ENCODE measurements around the gene IFFO2.

The IFFO2 gene

DNA sequence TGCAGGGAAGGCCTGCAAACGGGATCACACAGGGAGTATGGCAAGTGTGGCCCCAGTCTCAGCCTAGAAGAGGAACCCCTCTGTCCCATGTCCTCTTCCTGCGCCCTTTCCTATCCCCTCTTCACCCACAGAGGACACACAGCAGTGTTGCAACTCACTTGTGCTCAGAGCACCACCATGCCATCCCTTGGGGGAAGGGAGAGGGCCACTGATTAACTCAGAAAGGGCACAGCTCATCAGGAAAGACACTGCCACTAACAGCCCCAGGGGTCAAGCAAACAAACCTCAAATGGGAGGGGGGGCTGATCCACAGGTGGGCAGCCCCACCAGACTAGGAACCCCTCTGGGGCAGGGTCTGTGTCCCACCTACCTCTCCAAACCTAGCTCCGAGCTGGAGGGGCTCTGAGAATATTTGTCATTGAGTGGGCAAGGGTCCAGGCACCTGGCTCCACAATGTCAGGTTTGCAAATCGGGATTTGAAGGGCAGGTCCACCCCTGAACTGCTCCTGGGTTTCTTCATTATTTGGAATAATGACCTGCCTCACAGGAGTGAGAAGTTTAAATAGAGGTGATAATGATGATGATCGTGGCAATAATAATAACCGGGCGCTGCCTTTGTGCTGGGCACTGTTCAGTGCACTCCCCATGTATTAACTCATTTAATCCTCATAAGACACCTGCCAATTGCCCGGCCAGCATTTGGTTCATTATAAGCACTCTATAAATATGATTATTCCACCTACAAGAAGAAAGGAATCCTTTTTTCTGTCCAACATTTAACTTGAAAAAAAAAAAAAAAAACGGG, 55.1 kb downstream of the IFFO2 start:
- Histone ChIP-seq H3K27ac (ENCODE audit: low read length) (no peak overlapping the region), H3K9me3 (replicated peaks; ENCODE audit: insufficient read depth, low read length) (no peaks in the 10 kb centered on the region), H2AFZ (ENCODE audit: low read length) (peak overlapping the region; percentile 99; the same call in 1 of the 2 replicates)

DNA sequence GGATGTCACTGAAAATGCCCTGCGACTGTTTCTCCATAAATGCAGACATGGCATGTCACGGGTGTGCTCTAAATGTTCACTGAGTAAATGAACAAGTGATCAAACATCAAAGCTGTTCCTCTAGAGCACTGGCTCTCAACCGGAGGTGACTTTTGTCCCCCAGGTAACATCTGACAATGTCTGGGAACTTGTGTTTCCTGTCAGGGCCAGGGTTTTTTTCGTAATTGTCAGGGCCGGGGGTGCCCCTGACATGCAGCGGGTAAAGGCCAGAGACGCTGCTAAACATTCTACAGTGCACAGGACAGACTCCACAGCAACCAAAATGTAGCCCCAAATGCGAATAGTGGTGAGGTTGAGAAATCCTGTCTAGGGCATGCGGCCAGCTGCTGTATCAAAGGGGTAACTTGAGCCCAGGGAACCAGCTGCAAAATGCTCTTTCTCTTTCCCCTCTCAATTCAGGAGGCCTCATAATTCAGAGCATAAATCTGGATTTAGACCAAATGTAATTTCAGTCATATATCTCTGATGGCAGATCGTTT, 56.1 kb downstream of the IFFO2 start:
- no peak overlapping the region for H3K27ac ChIP-seq (ENCODE audit: low read length)
- no peaks in the 10 kb centered on the region for H3K36me3 ChIP-seq (replicated peaks; ENCODE audit: insufficient read depth, low read length)
- no peaks in the 10 kb centered on the region for H3K9me2 ChIP-seq (replicated peaks; ENCODE audit: insufficient read depth, low read length)
- H3K9me3 ChIP-seq (replicated peaks; ENCODE audit: insufficient read depth, low read length): no peaks in the 10 kb centered on the region
- H3K4me2 ChIP-seq (ENCODE audit: low read depth, low read length): no peak overlapping the region
- H3K79me2 ChIP-seq (ENCODE audit: low read length): no peaks in the 10 kb centered on the region
- H3K4me1 ChIP-seq (ENCODE audit: low read length): 0 out of 2 replicates have a peak, but pooled peaks cover 6% of the 10 kb centered on the region
- DNase-seq: no peak
- H3K9ac ChIP-seq (ENCODE audit: low read length): no peak overlapping the region
- H3K27me3 ChIP-seq (replicated peaks; ENCODE audit: insufficient read depth, low read length): no peaks in the 10 kb centered on the region
- no peaks in the 10 kb centered on the region for H3F3A ChIP-seq (ENCODE audit: insufficient read depth, low read length)
- no peak overlapping the region for H2AFZ ChIP-seq (ENCODE audit: low read length)
- H3K4me3 ChIP-seq (ENCODE audit: low read length): no peak overlapping the region
- H4K20me1 ChIP-seq (ENCODE audit: insufficient read depth, low read length): no peaks in the 10 kb centered on the region
- TF ChIP-seq EZH2 (optimal IDR thresholded peaks at IDR 0.05; ENCODE audit: low read depth, low read length) (no peak), EZH2phosphoT487 (IDR thresholded peaks at IDR 0.05; ENCODE audit: low read length) (no peak)
- TF ChIP-seq, protein P1, sequence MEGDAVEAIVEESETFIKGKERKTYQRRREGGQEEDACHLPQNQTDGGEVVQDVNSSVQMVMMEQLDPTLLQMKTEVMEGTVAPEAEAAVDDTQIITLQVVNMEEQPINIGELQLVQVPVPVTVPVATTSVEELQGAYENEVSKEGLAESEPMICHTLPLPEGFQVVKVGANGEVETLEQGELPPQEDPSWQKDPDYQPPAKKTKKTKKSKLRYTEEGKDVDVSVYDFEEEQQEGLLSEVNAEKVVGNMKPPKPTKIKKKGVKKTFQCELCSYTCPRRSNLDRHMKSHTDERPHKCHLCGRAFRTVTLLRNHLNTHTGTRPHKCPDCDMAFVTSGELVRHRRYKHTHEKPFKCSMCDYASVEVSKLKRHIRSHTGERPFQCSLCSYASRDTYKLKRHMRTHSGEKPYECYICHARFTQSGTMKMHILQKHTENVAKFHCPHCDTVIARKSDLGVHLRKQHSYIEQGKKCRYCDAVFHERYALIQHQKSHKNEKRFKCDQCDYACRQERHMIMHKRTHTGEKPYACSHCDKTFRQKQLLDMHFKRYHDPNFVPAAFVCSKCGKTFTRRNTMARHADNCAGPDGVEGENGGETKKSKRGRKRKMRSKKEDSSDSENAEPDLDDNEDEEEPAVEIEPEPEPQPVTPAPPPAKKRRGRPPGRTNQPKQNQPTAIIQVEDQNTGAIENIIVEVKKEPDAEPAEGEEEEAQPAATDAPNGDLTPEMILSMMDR (IDR thresholded peaks at IDR 0.05; ENCODE audit: low read length): no peak

More for the DNA sequence above, 55.1 kb downstream of the IFFO2 start:
- Histone ChIP-seq H3K27me3 (replicated peaks; ENCODE audit: insufficient read depth, low read length) (no peaks in the 10 kb centered on the region), H3K4me2 (ENCODE audit: low read depth, low read length) (peak overlapping the region; percentile 97; the same call in 1 of the 2 replicates), H3K9me2 (replicated peaks; ENCODE audit: insufficient read depth, low read length) (no peaks in the 10 kb centered on the region), H4K20me1 (ENCODE audit: insufficient read depth, low read length) (no peaks in the 10 kb centered on the region), H3K79me2 (ENCODE audit: low read length) (no peaks in the 10 kb centered on the region), H3F3A (ENCODE audit: insufficient read depth, low read length) (no peaks in the 10 kb centered on the region), H3K4me1 (ENCODE audit: low read length) (0 out of 2 replicates have a peak, but pooled peaks cover 6% of the 10 kb centered on the region), H3K4me3 (ENCODE audit: low read length) (peak overlapping the region; percentile 92), H3K36me3 (replicated peaks; ENCODE audit: insufficient read depth, low read length) (no peaks in the 10 kb centered on the region), H3K9ac (ENCODE audit: low read length) (peak overlapping the region; percentile 92; the same call in 1 of the 2 replicates)
- DNase-seq: no peak
- TF ChIP-seq EZH2 (optimal IDR thresholded peaks at IDR 0.05; ENCODE audit: low read depth, low read length): no peak
- TF ChIP-seq EZH2phosphoT487 (IDR thresholded peaks at IDR 0.05; ENCODE audit: low read length): no peak
- TF ChIP-seq, protein P1 (IDR thresholded peaks at IDR 0.05; ENCODE audit: low read length): no peak

DNA sequence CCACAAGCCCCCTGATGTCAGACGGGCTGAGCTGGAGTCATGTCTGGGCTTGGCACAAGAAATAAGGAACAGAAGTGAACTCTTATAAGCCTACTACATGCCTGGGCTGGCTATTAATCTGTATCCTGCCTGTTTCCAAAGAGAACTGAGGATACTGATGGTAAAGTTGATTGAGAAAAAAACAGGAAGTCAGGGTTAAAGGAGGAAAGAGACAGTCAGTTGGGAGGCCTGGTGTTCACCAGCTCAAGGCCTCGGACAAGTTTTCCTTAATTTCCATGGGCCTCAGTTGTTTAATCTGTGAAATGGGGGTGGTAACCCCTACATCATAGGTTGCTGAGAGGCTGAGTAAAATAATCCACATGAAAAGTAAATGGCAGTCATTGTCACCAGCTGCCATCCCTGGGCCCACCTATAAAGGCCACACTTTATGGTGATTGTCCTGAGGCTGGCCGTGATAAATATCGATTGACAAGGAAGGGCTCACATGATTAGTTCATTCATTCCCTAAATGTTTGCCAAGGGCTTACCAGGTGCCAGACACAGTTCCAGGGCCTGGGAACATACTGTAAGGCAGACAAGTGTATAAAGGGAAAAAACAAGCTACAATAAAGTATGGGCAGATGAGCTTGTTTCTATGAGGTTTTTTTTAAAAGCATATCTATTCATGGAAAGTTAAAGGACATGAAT, 57.0 kb downstream of the IFFO2 start:
- DNase-seq: no peak
- Histone ChIP-seq H3K9me2 (replicated peaks; ENCODE audit: insufficient read depth, low read length) (no peaks in the 10 kb centered on the region), H3K9ac (ENCODE audit: low read length) (no peak overlapping the region), H3K9me3 (replicated peaks; ENCODE audit: insufficient read depth, low read length) (no peaks in the 10 kb centered on the region), H3K27me3 (replicated peaks; ENCODE audit: insufficient read depth, low read length) (no peaks in the 10 kb centered on the region), H3K4me2 (ENCODE audit: low read depth, low read length) (no peak overlapping the region), H2AFZ (ENCODE audit: low read length) (no peak overlapping the region), H3K4me3 (ENCODE audit: low read length) (no peak overlapping the region), H3F3A (ENCODE audit: insufficient read depth, low read length) (no peaks in the 10 kb centered on the region), H3K27ac (ENCODE audit: low read length) (no peak overlapping the region), H3K36me3 (replicated peaks; ENCODE audit: insufficient read depth, low read length) (no peaks in the 10 kb centered on the region), H3K79me2 (ENCODE audit: low read length) (no peaks in the 10 kb centered on the region), H3K4me1 (ENCODE audit: low read length) (0 out of 2 replicates have a peak, but pooled peaks cover 6% of the 10 kb centered on the region), H4K20me1 (ENCODE audit: insufficient read depth, low read length) (no peaks in the 10 kb centered on the region)
- TF ChIP-seq EZH2phosphoT487 (IDR thresholded peaks at IDR 0.05; ENCODE audit: low read length) (no peak), EZH2 (optimal IDR thresholded peaks at IDR 0.05; ENCODE audit: low read depth, low read length) (no peak)
- TF ChIP-seq, protein P1 (IDR thresholded peaks at IDR 0.05; ENCODE audit: low read length): no peak

All from MM.1S (cell line).